ENCODE results near the gene TNN.

TNN gene

DNA sequence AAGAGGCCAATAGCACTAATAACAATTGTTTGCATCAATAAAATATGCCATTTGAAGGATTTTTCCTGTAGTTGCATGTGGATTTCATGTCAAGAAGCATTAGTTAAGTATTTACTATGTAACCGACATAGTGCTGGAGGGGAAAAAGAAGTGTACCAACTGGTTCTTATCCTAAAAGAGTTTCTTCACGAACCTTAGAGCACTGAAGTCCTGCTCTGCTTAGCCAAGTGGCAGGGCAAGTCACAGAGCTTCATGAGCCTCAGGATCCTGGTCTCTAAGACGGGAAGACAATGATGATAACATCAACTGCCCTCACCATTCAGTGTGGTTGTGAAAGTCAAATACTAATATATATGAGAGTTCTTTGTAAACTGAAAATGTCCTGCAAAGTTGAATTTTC lies 110.8 kb downstream of the TNN start:
- DNase-seq: no peak

DNA sequence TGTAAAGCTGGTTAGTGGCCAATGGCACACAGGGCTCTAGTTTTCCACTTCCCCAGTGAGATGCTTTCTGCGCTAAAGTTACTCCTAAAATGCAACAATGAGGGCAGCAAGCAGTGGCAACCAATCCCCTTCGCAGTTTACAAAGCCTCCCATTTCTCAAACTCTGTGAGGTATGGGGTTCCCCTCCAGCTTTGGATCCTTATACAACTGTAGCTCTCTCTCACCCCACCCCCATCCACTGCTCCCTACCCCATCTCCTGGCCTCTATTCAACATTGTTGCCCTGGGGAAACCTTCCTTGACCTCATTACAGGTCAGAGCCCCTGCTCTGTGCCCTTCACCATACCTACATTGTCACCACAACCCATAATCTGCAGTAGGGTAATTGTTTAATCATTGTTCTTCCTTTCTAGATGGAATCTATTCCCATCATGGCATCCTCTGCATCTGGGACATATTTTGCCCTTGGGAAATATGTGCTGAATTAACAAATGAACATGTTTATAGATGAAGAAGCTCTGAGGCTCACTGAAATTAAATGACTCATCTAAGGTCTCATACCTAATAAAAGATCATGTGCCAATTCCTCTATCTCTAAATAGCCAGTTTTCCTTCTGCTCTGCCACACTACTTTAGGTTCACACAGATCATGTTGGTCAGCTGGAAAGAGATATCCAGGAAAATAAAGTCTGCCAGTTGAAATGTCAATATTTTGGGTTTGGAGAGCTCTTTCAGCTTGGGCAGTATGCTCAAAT lies 112.4 kb downstream of the TNN start:
- DNase-seq: no peak

DNA sequence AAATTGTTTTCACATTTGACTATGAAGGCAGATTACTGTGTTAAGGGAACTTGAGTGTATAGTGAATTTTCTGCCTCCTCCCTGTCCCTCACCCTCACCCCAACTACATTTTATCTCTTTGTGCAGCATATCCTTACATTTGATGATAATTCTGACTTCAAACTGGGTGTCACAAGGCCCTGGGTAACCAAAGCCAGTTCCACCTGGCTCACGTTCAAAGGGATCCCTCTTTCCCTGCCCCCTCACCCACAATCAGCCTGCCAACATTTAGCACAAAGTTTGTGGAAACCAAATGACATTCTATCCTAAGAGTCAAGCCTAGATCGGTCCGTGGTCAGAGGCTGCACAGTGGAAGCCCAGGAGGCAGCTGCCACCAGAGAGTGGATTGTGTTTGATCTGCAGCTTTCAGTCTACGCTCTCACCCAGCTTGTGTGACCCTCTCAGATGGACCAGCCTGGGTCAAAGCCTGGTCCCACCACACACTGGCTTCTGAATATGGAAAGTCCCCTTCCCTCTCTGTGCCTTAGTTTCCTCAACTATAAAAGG lies 114.6 kb downstream of the TNN start:
- no peak for DNase-seq

DNA sequence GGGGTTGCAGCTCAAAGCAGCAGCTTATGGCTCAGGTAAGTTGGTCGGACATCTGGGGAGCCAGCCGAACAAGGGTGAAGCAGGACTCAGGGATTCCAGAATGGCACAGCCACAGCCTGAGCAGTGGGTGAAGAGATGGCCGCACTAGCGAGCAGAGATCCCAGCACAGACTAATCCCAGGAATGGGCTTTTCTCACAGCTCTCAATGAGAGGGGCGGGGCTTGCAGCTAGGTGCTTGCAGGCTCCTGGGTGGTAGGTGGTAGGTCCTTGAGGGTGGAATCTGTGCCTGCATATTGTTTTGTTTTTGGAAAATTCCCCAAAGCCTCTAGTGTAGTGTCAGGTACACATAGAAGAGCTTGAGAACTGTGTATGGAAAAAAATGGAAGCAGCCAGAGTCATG lies 116.0 kb downstream of the TNN start:
- DNase-seq: no peak

DNA sequence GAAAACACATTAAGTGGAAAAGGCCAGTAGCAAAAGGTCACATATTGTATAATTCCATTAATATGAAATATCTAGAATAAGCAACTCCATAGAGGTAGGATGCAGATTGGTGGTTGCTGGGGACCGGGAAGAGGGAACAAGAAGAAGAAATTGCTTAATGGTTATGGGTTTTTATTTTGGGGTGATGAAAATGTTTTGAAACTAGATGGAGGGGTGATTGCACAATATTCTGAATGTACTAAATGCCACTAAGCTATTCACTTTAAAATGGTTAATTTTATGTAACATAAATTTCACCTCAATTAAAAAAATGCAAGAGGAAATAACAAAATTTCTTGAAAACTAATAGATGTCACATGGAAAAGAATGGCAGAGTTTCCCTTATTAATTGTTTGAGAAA lies 118.3 kb downstream of the TNN start:
- no peak for DNase-seq

- no peak for DNase-seq
Observed at GRCh38 chr1:175186433-175187160, 119.0 kb downstream of the TNN start.

DNA sequence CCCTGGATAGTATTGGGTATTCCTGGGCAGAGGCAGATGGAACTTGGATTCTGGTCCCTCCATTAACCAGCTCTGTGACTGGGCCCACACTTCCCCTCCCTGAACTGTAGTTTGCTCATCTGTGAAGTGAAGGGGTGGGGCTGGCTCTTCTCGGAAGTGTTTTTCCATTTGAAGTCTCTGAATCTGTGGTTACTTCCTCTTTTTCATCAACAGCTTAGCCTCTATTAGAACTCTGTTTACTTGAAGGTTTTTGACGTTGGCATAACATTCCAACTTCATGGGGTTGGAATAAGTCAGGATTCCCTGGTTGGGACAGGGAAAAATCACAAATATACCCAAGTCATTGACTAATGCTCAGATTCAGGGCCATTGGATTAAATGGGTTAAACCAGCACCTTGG lies 121.3 kb downstream of the TNN start:
- peak; percentile 40 for DNase-seq

DNA sequence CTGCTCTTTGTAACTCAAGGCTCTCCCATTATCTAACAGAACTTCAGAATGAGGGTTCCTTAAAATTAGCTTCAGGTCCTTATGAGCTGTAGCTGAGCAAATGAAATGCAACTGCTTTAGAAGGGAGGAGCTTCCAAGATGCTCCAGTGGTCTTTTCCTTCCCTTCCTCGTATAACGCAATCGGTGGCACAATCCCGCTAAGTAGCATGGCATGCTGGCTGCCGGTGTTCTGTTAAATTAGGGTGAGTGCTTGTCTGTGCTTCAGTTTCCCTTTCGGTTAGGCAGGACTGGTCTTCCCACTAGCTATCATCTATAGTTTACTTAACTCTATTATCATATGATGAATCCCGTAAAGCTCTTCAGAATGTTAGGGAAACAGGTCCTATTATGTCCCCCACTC lies 124.0 kb downstream of the TNN start:
- DNase-seq: no peak

- no peak for DNase-seq
Observed at GRCh38 chr1:175192111-175192629, 124.5 kb downstream of the TNN start.

DNA sequence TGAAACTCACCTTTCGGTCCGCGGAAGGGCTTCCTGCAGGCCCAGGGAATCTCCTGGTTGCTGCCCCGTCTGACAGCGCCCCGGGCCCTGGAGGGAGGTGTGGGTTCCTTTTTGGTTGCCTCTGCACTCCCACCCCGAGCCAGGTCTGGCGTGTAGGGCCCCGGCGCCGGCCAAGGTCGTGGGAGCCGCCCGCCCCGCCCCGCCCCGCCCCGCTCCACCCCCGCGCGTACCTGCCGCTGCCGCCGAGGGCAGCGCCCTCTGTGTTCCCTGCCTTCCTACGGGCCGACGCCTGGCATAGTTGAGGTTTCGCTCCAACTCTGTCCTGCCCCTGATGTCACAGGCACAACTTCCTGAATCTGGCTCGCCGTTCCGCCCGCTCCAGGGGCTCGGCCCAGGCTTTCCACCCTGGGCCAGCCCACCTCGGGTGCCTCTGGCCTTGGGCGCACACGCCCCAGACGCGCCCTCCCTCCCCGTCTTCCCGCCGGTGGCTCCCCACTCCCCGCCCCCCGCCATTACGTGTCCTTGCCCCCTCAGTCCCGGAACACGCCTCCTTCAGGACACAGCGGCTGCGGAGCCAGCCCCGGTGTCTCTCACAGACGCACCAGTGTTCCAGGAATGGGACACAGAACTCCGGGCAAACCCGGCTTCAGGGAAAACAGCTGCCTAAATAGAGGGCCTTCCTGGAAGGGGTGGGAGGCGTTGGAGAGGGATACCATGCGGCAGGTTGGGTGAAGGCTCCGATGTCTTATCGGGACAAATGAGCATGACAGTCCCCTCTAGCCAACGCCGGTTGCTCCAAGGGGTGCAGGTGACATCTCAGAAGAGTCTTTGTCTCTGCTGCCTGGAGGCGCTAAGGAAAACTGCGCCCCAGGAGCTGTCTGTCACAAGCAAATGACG lies 125.2 kb downstream of the TNN start, which contains the start of gene KIAA0040:
TSS of gene KIAA0040 (minus strand) at position 147 of the 897 bp plus-strand sequence. CDS start 31,763 bp downstream, outside the sequence.
- DNase-seq: peak; percentile 51

DNA sequence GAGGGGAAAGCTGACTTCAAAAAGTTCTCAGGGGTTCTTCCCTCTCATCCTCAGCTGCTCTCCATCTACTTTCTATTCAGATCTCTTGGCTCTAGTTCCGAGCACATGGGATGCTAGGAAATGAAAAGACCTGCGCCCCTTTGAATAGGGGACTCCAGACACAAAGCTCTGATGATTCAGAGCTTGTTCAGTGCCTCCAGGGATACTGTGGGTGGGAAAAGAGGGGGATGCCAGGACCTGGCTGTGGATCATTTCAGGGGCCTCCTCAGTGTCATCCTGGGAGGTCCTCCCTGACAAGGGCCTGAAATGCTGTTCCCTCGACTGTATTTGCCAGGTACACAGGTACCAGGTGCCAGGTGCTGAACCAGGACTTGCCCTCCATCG lies 125.9 kb downstream of the TNN start:
- DNase-seq: no peak

GRCh38 chr1:175195281-175195680 lies 127.6 kb downstream of the TNN start:
- DNase-seq: no peak

- no peak for DNase-seq
Observed at GRCh38 chr1:175195798-175196197, 128.2 kb downstream of the TNN start.

DNA sequence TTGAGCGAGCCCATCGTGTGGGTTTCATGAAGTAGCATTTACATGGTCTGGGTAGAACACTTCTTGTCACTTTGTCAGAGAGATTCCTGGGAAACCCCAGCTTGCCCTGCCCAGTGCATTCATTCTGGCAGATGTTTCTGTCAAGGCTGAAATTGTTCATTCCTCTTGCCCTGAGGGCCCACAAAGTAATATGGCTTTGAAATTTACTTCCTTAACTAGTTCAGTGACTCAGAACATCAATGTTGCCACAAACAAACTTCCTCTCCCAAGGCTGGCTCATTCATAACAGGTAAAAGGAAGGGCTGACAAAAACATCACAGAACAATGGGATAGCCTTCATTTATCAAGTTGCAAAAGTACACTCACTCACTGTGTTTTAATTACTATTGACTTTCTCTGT lies 129.9 kb downstream of the TNN start:
- DNase-seq: no peak
